GM10248 (cell line): Measurements from ENCODE around the gene SLC44A3.

ENCODE experiments used
- CTCF ChIA-PET: fragments of 300-600 bp; sonication (Branson Sonifier 250); formaldehyde crosslinking; extraction: SDS; loops from one replicate; lab custom pipeline; 2021; ENCODE audit warnings: antibody characterized with exemption; lab: Yijun Ruan, JAX
- POLR2A ChIA-PET: fragments of 350-650 bp; sonication (Branson Sonifier 250); formaldehyde crosslinking; extraction: SDS; loops from one replicate; lab custom pipeline; 2020; ENCODE audit warnings: antibody characterized with exemption; lab: Yijun Ruan, JAX
- DNase-seq: peaks from one replicate; pipeline ENCODE4 v3.0.0; 2012; ENCODE audit errors: extremely low spot score
- TF ChIP-seq, protein P1 (sequence below): IDR thresholded peaks from 2 replicates; pipeline ENCODE4 v1.5.1; 2012; ENCODE audit warnings: mild to moderate bottlenecking, low read depth; ENCODE audit errors: extremely low read depth, missing control alignments, control extremely low read depth

Gene SLC44A3

DNA sequence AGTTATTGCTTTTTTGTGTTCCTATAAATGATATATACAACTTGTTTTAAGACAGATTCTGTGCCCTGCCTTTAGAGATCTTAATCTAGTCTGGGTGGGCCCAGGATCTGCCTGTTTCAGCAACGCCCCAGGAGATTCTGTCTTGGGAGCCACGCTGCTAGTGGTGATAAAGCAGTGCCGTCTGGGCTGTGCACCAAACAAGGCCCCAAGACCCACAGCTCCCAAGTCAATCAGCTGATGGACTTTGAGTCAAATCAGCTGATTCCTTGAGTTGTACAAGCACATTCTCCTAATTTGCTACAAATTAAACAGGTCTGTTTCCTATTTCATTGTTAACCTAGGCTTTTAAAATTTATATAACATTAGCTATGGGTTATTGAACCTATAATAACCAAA, 15.7 kb upstream of the SLC44A3 start:
- TF ChIP-seq, protein P1, sequence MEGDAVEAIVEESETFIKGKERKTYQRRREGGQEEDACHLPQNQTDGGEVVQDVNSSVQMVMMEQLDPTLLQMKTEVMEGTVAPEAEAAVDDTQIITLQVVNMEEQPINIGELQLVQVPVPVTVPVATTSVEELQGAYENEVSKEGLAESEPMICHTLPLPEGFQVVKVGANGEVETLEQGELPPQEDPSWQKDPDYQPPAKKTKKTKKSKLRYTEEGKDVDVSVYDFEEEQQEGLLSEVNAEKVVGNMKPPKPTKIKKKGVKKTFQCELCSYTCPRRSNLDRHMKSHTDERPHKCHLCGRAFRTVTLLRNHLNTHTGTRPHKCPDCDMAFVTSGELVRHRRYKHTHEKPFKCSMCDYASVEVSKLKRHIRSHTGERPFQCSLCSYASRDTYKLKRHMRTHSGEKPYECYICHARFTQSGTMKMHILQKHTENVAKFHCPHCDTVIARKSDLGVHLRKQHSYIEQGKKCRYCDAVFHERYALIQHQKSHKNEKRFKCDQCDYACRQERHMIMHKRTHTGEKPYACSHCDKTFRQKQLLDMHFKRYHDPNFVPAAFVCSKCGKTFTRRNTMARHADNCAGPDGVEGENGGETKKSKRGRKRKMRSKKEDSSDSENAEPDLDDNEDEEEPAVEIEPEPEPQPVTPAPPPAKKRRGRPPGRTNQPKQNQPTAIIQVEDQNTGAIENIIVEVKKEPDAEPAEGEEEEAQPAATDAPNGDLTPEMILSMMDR, result no peak
- CTCF ChIA-PET, result interaction anchor here (0.7 to 7.8 kb wide), 27 partner anchors 13 to 894 kb away, joined by 3 to 132 read pairs (median 6); no protein-coding TSS in a partner anchor
- POLR2A ChIA-PET, result no interaction called here
- no peak for DNase-seq

DNA sequence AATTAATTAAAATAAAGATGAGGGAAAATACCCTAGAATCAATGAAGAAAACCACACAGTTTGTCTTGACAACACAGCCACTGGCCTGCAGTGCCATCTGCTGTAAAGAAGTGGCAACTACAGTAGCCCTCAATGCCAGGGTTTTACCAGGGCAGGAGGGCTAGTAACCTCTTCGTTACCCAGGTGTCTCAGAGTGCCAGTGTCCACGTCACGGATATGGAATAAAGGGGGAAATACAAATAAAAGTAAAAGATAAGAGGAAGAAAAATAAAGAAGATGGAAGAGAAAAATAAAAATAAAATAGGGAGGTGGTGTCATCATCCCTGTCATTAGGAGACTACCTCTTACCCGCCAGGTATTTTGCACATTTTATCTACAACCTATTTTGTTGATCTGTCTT, 14.2 kb upstream of the SLC44A3 start:
- DNase-seq, result peak; percentile 47
- TF ChIP-seq, protein P1, result peak; percentile 97
- ChIA-PET CTCF (interaction anchor here (0.7 to 7.8 kb wide), 41 partner anchors 10 to 784 kb away, joined by 3 to 132 read pairs (median 4); no protein-coding TSS in a partner anchor), POLR2A (no interaction called here)

DNA sequence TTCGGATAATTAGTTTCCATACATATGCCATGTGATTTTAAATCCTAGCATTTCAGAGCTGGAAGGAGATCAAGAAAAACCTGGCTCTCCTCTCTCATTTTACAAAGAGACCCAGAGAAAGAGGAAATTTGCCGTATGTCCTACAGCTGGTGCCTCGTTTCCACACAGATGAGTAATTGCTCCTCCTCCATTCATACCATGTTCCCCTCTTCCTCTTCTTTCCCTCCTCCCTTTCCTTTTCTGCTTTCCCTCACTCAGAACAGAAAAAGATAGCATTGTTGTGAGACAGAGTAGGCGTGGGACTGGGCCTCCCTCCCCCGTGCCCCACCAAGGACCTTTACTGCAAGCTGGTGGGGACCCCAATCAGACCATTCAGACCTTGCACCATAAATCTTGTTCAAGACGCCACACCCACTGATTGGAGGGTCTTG, 13.7 kb upstream of the SLC44A3 start:
- TF ChIP-seq, protein P1, result no peak
- DNase-seq, result no peak
- POLR2A ChIA-PET, result no interaction called here
- CTCF ChIA-PET, result interaction anchor here (0.7 to 7.8 kb wide), 33 partner anchors 10 to 784 kb away, joined by 3 to 132 read pairs (median 4); no protein-coding TSS in a partner anchor

DNA sequence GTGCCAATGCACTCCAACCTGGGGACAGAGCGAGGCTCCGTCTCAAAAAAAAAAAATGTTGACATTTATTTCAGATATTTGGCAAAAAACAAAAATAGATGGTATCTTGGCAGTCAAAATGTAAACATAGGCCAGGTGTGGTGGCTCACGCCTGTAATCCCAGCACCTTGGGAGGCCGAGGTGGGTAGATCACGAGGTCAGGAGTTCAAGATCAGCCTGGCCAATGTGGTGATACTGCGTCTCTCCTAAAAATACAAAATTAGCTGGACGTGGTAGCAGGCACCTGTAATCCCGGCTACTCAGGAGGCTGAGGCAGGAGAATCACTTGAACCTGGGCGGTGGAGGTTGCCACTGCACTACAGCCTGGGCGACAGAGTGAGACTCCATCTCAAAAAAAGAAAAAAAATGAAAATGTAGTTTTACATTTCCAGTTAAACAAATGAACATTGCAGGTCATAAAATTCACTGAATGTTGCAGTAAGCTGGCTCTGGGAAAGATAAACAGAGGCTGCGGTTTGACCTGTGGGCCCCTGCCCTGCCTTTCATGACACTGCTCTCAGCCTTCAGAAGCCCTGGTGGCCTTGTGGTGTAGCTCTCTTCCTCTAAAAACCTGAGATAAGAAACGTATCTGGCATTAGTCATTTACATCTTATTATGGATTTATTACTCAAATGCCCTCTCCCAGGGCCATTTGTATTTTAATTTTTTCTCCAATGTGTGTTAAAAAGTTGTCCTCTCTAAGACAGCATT, 12.2 kb upstream of the SLC44A3 start:
- DNase-seq, result no peak
- TF ChIP-seq, protein P1, result no peak
- ChIA-PET POLR2A (no interaction called here), CTCF (interaction anchor here (1.1 to 7.8 kb wide), 6 partner anchors 137 to 331 kb away, joined by 3 to 132 read pairs (median 13); no protein-coding TSS in a partner anchor)

DNA sequence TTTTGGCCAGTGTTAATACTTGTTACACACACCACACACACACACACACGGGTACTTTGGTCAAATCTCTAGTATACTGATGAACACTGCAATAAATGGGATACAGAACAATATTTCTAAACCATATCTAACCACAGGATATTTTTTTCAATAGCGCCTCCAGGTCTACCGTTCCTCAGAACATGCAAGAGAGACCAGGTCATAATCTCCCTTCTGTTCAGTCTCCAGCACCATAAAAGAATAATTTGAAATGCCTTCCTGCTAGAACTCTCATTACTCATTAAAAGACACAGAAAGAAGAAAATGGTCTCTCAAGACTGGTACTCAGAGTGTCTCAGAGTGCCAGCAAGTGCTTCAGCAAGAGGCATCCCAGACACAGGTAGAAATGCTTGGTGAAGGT, 11.5 kb upstream of the SLC44A3 start:
- ChIA-PET POLR2A (no interaction called here), CTCF (interaction anchor here (5.1 to 7.8 kb wide), 2 partner anchors 327 to 331 kb away, joined by 21 to 132 read pairs; no protein-coding TSS in a partner anchor)
- TF ChIP-seq, protein P1, result no peak
- no peak for DNase-seq

DNA sequence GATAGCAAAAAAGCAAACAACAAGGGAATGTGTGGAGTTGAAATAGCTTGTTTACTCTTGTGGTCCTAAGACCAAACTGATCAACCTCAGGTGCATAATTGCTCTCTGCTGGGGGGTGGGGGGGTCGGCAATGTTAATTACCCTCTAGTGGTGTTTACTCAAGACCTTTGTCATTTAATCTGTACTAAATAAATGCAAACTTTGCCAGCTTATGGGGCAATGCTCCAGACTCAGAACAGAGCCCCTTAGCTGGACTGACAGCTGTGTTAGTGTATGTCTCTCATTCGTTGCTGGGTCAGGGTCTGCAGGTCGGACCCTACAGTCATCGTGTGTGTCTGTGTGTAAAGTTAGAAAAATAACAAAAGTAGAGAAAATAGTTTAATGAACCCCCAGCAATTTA, 7.2 kb upstream of the SLC44A3 start:
- TF ChIP-seq, protein P1, result no peak
- CTCF ChIA-PET, result interaction anchor here (0.8 kb wide), 1 partner anchor 336 kb away, joined by 3 read pairs; no protein-coding TSS in a partner anchor
- DNase-seq, result no peak

More for the DNA sequence above, 7.2 kb upstream of the SLC44A3 start:
- POLR2A ChIA-PET, result no interaction called here
